GM19193 (cell line): Measurements from ENCODE around the gene RGS7.

ENCODE experiments used
- POLR2A ChIP-seq: IDR thresholded peaks from 4 replicates; pipeline ENCODE4 v1.6.1; 2011; ENCODE audit not compliant: insufficient read depth, insufficient read length; ENCODE audit errors: extremely low read depth

Gene RGS7

DNA sequence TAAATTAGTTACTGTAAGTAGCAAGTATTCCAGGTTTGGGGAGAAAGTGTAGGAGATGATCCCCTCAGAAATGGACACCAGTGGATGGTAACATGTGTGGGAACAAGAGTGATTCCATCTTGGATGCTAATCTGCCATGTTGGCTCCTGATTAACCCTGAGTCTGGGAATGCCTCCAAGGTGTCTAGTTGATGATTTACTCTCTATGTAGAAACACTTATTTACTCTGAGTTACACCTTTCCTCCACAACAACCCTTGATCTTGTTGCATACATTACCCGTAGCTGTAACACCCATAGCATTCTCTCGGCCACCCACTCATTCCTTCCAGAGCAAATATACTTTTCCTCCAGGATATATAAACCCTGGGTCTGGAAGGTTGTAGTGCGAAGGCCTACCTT is 429.2 kb downstream of the RGS7 start:
- no peak for TF ChIP-seq POLR2A

DNA sequence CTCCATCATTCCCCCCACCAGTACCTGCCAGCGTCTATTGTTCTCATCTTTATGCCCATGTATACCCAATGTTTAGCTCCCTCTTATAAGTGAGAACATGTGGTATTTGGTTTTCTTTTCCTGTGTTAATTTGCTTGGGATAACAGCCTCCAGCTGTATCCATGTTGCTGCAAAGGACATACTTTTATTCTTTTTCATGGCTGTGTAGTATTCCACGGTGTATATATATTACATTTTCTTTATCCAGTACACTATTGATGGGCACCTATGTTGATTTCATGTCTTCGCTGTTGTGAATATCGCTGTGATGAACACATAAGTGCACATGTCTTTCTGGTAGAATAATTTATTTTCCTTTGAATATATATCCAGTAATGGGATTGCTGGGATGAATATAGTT is 431.7 kb downstream of the RGS7 start:
- no peak for TF ChIP-seq POLR2A

GRCh38 chr1:240917976-240918375 is 439.0 kb downstream of the RGS7 start:
- TF ChIP-seq POLR2A, result no peak

DNA sequence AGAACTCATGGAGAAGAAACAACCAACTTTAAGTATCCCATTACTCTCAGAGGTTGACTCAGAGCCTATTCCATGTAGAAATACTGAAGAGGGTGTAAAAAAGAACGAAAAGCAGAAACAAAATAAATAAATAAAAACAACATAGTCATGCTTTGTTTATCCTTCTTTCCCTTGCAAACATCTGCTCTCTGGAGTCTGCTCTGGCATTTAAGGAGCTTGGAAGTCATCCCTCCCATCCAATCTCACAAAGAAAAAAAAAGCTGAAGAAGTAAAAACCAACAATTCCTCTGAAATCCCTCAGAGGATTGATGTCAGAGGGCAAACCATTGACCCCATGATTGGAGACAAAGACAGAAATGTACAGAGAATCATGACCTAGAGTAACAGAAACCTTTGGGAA is 442.5 kb downstream of the RGS7 start:
- TF ChIP-seq POLR2A, result no peak

DNA sequence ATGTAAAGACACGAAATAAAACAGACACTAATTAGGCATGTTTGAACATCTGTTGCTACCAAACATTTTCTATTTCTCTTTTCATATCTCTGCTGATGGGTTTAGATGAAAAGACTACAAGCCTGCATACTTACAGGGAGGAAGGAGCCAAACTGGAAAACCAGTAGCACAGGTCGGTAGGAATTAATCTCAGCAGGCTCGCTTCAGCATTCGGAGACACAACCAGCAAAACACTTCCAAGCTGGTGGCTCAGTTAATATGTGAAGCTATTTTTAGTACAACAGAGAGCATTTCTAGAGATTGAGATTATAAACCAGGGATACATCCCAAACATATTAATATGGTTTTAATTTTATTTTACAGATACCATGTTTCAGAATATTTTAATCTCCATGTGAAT is 444.2 kb downstream of the RGS7 start:
- no peak for TF ChIP-seq POLR2A

DNA sequence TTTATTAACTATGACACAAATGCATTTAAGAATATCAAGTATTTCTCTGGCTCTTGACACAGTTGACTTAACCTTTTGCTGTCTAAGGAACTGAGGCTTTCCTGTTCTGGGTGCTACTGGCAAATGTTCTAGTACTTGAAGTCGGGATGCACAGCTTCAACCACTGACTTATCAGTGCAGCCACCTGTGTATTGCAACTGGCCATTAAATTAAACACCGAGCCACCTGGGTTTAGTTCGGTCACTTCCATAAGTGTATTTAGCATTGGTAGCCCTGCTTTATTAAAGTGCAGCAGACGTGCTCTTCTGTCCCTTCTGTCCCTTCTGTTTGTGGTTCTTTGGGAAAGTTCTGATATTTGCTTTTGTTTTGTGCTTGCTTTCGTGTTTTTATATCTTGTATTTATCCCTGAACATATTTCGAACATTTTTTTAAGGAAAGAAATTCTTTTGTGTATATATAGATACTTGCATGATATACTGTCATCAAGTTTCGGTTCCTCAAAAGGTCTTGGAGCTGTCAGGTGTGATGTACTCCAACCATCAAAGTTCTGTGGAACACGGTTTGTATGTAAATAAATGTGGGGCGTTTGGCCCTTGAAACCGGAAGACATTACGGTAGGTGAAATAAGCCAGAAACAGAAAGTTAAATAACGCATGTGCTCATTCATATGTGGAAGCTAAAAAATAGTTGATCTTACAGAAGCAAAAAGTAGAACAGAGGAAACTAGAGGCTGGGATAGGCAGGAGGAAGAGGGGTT is 447.1 kb downstream of the RGS7 start:
- TF ChIP-seq POLR2A, result no peak

GRCh38 chr1:240906477-240906876 is 450.5 kb downstream of the RGS7 start:
- no peak for TF ChIP-seq POLR2A

DNA sequence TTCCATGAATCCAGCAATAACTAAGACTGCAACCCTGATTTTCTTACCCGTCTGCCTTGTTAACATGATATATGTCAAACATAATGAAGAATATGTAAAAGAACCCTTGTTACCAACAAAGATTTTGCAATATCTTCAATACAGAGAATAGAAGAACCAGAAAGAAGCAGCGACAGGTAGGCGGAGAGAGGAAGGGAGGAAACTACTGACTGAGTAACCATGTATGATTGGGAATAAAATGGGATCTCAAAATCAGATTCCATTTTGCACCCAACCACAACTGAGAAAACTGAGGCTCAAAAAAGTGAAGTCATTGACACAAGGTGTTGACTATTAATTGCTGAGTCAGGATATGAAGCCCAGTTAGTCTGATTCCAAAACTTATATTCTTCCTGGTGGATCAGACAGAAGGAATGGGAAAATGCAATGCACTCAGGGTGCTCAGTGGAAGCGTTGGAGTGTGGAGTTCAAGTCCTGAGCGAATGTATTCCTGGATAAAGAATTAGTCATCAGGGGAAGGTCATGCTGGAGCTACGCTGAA is 451.7 kb downstream of the RGS7 start:
- TF ChIP-seq POLR2A, result no peak

GRCh38 chr1:240888787-240889048 is 468.3 kb downstream of the RGS7 start:
- no peak for TF ChIP-seq POLR2A

GRCh38 chr1:240888039-240888786 is 468.8 kb downstream of the RGS7 start:
- no peak for TF ChIP-seq POLR2A

DNA sequence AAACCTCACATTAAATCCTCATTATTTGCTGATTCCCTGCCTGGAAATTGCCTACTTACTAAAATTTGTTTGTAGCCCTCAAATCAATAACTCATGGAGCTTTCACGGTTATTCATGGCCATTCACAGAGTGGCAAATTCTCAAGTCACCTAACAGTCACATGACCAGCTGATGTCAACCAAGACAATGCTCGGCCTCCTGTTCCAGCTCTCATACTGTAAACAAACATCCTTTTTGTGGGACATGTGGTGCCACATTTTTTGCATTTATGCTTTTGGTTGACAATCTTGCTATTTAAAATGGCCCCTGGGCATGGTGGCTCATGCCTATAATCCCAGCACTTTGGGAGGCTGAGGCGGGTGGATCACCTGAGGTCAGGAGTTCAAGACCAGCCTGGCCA is 473.5 kb downstream of the RGS7 start:
- no peak for TF ChIP-seq POLR2A

- TF ChIP-seq POLR2A, result no peak
Observed at GRCh38 chr1:240878631-240879030, 478.4 kb downstream of the RGS7 start.

DNA sequence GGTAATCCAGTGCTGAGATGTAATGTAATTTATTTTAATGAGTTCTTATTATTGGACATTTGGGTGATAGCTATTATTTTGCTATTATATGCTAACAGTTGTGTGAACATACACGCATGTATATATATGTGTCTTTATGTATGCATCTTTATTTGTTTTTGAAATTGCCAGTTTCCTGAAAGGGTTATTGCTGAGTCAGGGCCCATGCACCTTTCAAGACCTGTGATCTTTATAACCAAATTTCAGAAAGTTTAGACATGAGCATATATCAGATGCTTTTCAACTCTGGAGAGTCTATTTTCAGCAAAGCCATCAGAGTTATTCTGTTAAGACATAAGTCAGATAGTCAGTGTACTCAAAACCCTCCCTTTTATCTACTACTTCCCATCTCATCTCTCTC is 479.4 kb downstream of the RGS7 start:
- no peak for TF ChIP-seq POLR2A

DNA sequence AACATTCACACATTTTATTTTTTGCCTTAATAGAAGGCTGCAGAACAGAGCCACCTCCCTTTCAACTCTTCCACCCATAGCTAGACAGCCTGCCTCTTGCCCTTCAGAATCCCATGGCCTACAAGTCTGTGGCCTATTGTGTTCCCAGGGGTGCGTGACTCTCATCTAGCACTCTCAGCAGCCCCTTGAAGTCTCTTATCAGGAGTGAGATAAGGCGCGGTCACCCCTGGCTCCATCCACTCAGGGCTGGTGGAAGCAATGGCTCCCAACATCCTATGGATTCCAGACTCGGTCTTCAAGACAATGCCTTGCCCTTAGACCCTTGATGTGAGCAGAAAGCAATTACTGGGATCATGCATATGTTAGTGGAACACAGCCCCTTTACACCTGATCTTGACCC is 480.9 kb downstream of the RGS7 start:
- TF ChIP-seq POLR2A, result no peak

- no peak for TF ChIP-seq POLR2A
Observed at GRCh38 chr1:240869071-240869470, 487.9 kb downstream of the RGS7 start.

DNA sequence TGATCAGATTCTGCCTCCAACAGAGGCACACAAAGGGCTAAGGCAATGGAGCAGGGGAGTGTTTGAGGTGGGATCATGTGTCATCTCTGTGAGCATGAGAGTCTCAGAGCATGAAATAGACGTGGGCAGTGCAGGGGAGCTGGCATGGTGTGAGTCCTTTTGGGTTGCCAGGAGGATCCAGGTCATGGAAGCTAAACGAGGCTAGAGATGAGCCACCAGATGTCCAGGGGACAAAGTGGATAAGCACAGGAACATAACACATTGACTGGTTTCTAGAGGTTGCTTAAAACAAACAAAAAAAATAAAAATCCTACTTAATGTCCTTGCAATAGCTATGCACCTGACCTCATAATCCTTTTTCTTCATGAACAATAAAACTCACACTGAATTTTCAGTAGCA is 490.3 kb downstream of the RGS7 start:
- no peak for TF ChIP-seq POLR2A
